GM21526 (cell line): ENCODE measurements around the gene BMF.

Experiments
- ATAC-seq: cut with Tn5 transposase; IDR thresholded peaks from one replicate; pipeline ENCODE4 v1.9.1; 2021; ENCODE audit warnings: moderate library complexity; ENCODE audit not compliant: unreplicated experiment, low FRiP score

The BMF gene

GRCh38 chr15:40104865-40105516 lies 3.7 kb downstream of the BMF start:
- no peak for ATAC-seq

- no peak for ATAC-seq
Measured at GRCh38 chr15:40104296-40104864, 4.3 kb downstream of the BMF start.

GRCh38 chr15:40103864-40104271 lies 4.8 kb downstream of the BMF start:
- no peak for ATAC-seq

- no peak for ATAC-seq
Measured at GRCh38 chr15:40102897-40103858, 5.5 kb downstream of the BMF start.

- no peak for ATAC-seq
Measured at GRCh38 chr15:40100947-40101905, 7.5 kb downstream of the BMF start.

- ATAC-seq = no peak
Measured at GRCh38 chr15:40100123-40100946, 8.3 kb downstream of the BMF start.

GRCh38 chr15:40098489-40099261 lies 10.0 kb downstream of the BMF start:
- ATAC-seq = peak; percentile 69

GRCh38 chr15:40097968-40098476 lies 10.7 kb downstream of the BMF start:
- ATAC-seq = no peak

- no peak for ATAC-seq
Measured at GRCh38 chr15:40097096-40097967, 11.3 kb downstream of the BMF start.

- ATAC-seq = peak; percentile 37
Measured at GRCh38 chr15:40096094-40096891, 12.4 kb downstream of the BMF start.

GRCh38 chr15:40095371-40096093 lies 13.1 kb downstream of the BMF start:
- no peak for ATAC-seq

- no peak for ATAC-seq
Measured at GRCh38 chr15:40094156-40094555, 14.5 kb downstream of the BMF start.

- ATAC-seq = no peak
Measured at GRCh38 chr15:40092979-40093869, 15.5 kb downstream of the BMF start.

GRCh38 chr15:40092256-40092978 lies 16.3 kb downstream of the BMF start:
- no peak for ATAC-seq
